ENCODE measurements around the gene SCT. TPM values are rescaled to one million over a fixed set of nuclear protein-coding genes. Genes with fewer than 3 reads are reported as not detected.

The SCT gene
- total and polyA plus RNA-seq, 2 donors (not counting 3 experiments of a cell fraction or from before 2014, with no cell fraction given): not detected

DNA sequence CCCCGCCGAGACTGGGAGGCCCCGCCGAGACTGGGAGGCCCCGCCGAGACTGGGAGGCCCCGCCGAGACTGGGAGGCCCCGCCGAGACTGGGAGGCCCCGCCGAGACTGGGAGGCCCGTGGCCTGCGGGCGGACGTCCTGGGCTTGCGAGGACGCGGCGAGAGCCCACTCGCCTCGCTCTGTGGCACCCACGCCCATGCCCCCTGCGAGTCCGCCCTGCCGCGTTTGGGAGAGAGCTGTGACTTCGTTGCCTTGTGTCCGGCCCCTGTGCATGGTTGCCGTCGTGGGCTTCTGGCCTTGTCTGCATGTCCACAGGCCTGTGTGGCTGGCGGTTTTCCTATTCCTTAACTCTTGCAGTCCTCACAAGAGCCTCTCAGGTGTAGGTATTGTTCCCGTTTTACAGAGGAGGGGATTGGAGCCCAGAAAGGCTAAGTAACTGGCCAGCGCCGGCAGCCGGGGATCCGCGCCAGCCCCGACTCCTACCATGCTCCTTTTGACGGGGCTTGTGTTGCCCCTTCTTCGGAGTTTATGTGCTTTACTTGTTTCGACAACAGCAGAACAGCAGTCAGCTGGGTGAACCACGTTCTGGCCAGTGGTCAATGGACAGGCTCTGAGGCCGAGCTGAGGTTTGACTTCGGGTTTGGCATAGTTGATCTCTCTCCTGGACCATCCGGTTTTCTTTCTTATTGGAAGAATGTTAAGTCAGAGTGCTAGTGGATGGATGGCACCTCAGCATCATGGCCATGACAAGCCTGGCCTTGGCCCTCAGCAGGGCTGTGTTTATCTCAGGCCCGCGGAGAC, 50.0 kb downstream of the SCT start:
- ChIA-PET CTCF (interaction anchor here (0.9 kb wide), 1 partner anchor 22 kb away, joined by 3 read pairs; no protein-coding TSS in a partner anchor), POLR2A (no interaction called here)
- dilution Hi-C loops (cut with MboI; ENCODE audit: extremely low pct_ligation_motif_present, low sequenced_read_pairs): no loop called here
- TF ChIP-seq POLR2AphosphoS5 (IDR thresholded peaks at IDR 0.05; ENCODE audit: insufficient read depth, low read depth, low read length): no peak
- no peak for TF ChIP-seq JUN (IDR thresholded peaks at IDR 0.05; ENCODE audit: borderline replicate concordance, insufficient read depth, insufficient read length, low read depth)
- TF ChIP-seq, protein P1, sequence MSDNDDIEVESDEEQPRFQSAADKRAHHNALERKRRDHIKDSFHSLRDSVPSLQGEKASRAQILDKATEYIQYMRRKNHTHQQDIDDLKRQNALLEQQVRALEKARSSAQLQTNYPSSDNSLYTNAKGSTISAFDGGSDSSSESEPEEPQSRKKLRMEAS (IDR thresholded peaks at IDR 0.05; ENCODE audit: insufficient read depth, insufficient read length): no peak
- TF ChIP-seq, protein P2, sequence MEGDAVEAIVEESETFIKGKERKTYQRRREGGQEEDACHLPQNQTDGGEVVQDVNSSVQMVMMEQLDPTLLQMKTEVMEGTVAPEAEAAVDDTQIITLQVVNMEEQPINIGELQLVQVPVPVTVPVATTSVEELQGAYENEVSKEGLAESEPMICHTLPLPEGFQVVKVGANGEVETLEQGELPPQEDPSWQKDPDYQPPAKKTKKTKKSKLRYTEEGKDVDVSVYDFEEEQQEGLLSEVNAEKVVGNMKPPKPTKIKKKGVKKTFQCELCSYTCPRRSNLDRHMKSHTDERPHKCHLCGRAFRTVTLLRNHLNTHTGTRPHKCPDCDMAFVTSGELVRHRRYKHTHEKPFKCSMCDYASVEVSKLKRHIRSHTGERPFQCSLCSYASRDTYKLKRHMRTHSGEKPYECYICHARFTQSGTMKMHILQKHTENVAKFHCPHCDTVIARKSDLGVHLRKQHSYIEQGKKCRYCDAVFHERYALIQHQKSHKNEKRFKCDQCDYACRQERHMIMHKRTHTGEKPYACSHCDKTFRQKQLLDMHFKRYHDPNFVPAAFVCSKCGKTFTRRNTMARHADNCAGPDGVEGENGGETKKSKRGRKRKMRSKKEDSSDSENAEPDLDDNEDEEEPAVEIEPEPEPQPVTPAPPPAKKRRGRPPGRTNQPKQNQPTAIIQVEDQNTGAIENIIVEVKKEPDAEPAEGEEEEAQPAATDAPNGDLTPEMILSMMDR (IDR thresholded peaks at IDR 0.05; ENCODE audit: extremely low read depth in 1 of 2, insufficient read depth in 1 of 2, low read depth in 1 of 2, low read length in 2 of 2): no peak
- TF ChIP-seq FOS (IDR thresholded peaks at IDR 0.05; ENCODE audit: borderline replicate concordance, insufficient read depth, low read length): no peak
- no peak for TF ChIP-seq EZH2 (IDR thresholded peaks at IDR 0.05; ENCODE audit: borderline replicate concordance, low read depth, low read length, severe bottlenecking)
- no peak for TF ChIP-seq MYC (IDR thresholded peaks at IDR 0.05; ENCODE audit: low read depth, low read length)
- TF ChIP-seq GATA2 (IDR thresholded peaks at IDR 0.05; ENCODE audit: insufficient read depth, insufficient read length, low read depth, low read length): no peak
- no peak for TF ChIP-seq POLR2A (IDR thresholded peaks at IDR 0.05; ENCODE audit: low read depth, low read length)
- peak; percentile 64 for FAIRE-seq
- Histone ChIP-seq H3K4me1 (ENCODE audit: control insufficient read depth, extremely low read depth, insufficient read depth, low read length) (peaks cover 14% of the 10 kb centered on the region), H3K4me3 (replicated peaks in 1 of 3; ENCODE audit: insufficient read depth in 1 of 3, low read depth in 1 of 3, low read length in 3 of 3) (peak overlapping the region; percentile 67 to 98 (median 79)), H3K36me3 (ENCODE audit: control insufficient read depth in 2 of 2, extremely low read depth in 1 of 2, insufficient read depth in 2 of 2, low read length in 2 of 2) (peaks cover 0 to 4% of the 10 kb centered on the region in 2 experiments), H3K9me3 (replicated peaks; ENCODE audit: control insufficient read depth, insufficient read depth, low read length) (no peaks in the 10 kb centered on the region), H3K27ac (ENCODE audit: insufficient read depth, low read depth, low read length) (peak overlapping the region; percentile 58), H3K4me2 (ENCODE audit: insufficient read depth, low read length) (peak overlapping the region; percentile 94), H3K9ac (replicated peaks; ENCODE audit: extremely low read depth, insufficient read depth, low read length) (peak overlapping the region; percentile 100), H2AFZ (ENCODE audit: low read depth, low read length) (no peak overlapping the region), H3K79me2 (ENCODE audit: control insufficient read depth, insufficient read depth, low read length) (peaks cover 52% of the 10 kb centered on the region), H3K27me3 (ENCODE audit: control insufficient read depth in 2 of 2, insufficient read depth in 2 of 2, low read length in 2 of 2) (peaks cover 8 to 10% of the 10 kb centered on the region in 2 experiments), H4K20me1 (replicated peaks; ENCODE audit: control insufficient read depth, extremely low read depth, insufficient read depth, low read length) (no peaks in the 10 kb centered on the region), H3K9me1 (replicated peaks; ENCODE audit: control insufficient read depth, extremely low read depth, insufficient read depth, low read length) (no peaks in the 10 kb centered on the region)
- intact Hi-C loops (cut with micrococcal nuclease): loop anchor here (5.0 kb wide), 1 partner anchor 35 kb away; no protein-coding TSS in a partner anchor
- DNase-seq (ENCODE audit: low read depth, low spot score): peak; percentile 15
- BruUV-seq (replicated peaks): no TSS peak

Other genes starting within 250 kb of the SCT start
- gene PKP3, start 233.0 kb downstream of the SCT start, total RNA-seq: 0.27 and 0.30 TPM in 2 replicates
- 0.33 and 0.59 TPM in 2 replicates for gene PKP3, start 233.0 kb downstream of the SCT start, polyA plus RNA-seq
- 51.9 and 52.3 TPM in 2 replicates for gene SIGIRR, start 212.2 kb downstream of the SCT start, total RNA-seq
- 70.9 and 104 TPM in 2 replicates for gene SIGIRR, start 212.2 kb downstream of the SCT start, polyA plus RNA-seq
- gene ANO9, start 185.2 kb downstream of the SCT start, total RNA-seq: 0.12 TPM in 1 of 2 replicates, not detected in the other
- 0.23 and 0.32 TPM in 2 replicates for gene ANO9, start 185.2 kb downstream of the SCT start, polyA plus RNA-seq
- 41.4 and 44.2 TPM in 2 replicates for gene PTDSS2, start 176.9 kb downstream of the SCT start, total RNA-seq
- 46.8 and 60.8 TPM in 2 replicates for gene PTDSS2, start 176.9 kb downstream of the SCT start, polyA plus RNA-seq
- 143 and 144 TPM in 2 replicates for gene RNH1, start 119.9 kb downstream of the SCT start, total RNA-seq
- gene RNH1, start 119.9 kb downstream of the SCT start, polyA plus RNA-seq: 198 and 276 TPM in 2 replicates
- gene HRAS, start 91.6 kb downstream of the SCT start, total RNA-seq: 103 TPM in 2 replicates
- gene HRAS, start 91.6 kb downstream of the SCT start, polyA plus RNA-seq: 105 and 109 TPM in 2 replicates
- gene LRRC56, start 89.7 kb downstream of the SCT start, total RNA-seq: 0.55 and 0.90 TPM in 2 replicates
- gene LRRC56, start 89.7 kb downstream of the SCT start, polyA plus RNA-seq: 0.47 and 0.64 TPM in 2 replicates
- gene LMNTD2, start 66.4 kb downstream of the SCT start, total RNA-seq: 1.8 and 2.1 TPM in 2 replicates
- 2.6 and 3.9 TPM in 2 replicates for gene LMNTD2, start 66.4 kb downstream of the SCT start, polyA plus RNA-seq
- 12.2 and 14.1 TPM in 2 replicates for gene RASSF7, start 66.2 kb downstream of the SCT start, total RNA-seq
- 19.9 and 27.9 TPM in 2 replicates for gene RASSF7, start 66.2 kb downstream of the SCT start, polyA plus RNA-seq
- gene PHRF1, start 50.7 kb downstream of the SCT start, total RNA-seq: 38.8 and 39.4 TPM in 2 replicates
- 14.2 and 14.8 TPM in 2 replicates for gene PHRF1, start 50.7 kb downstream of the SCT start, polyA plus RNA-seq
- 12.3 and 14.7 TPM in 2 replicates for gene IRF7, start 11.2 kb downstream of the SCT start, total RNA-seq
- 12.6 and 23.3 TPM in 2 replicates for gene IRF7, start 11.2 kb downstream of the SCT start, polyA plus RNA-seq
- gene CDHR5, start 2.2 kb downstream of the SCT start, total RNA-seq: not detected in 2 replicates
- gene CDHR5, start 2.2 kb downstream of the SCT start, polyA plus RNA-seq: not detected in 2 replicates
- gene DRD4, start 10.1 kb upstream of the SCT start, total RNA-seq: 0.24 TPM in 1 of 2 replicates, not detected in the other
- not detected in 2 replicates for gene DRD4, start 10.1 kb upstream of the SCT start, polyA plus RNA-seq
- gene DEAF1, start 68.0 kb upstream of the SCT start, total RNA-seq: 50.3 and 55.7 TPM in 2 replicates
- 43.6 and 45.5 TPM in 2 replicates for gene DEAF1, start 68.0 kb upstream of the SCT start, polyA plus RNA-seq
- 24.1 and 26.6 TPM in 2 replicates for gene TMEM80, start 68.6 kb upstream of the SCT start, total RNA-seq
- 17.9 and 21.2 TPM in 2 replicates for gene TMEM80, start 68.6 kb upstream of the SCT start, polyA plus RNA-seq
- gene EPS8L2, start 79.0 kb upstream of the SCT start, total RNA-seq: 6.0 and 12.5 TPM in 2 replicates
- gene EPS8L2, start 79.0 kb upstream of the SCT start, polyA plus RNA-seq: 5.2 and 5.9 TPM in 2 replicates
- 287 and 294 TPM in 2 replicates for gene TALDO1, start 120.3 kb upstream of the SCT start, total RNA-seq
- gene TALDO1, start 120.3 kb upstream of the SCT start, polyA plus RNA-seq: 184 and 211 TPM in 2 replicates
- gene GATD1, start 150.3 kb upstream of the SCT start, total RNA-seq: 78.5 and 83.1 TPM in 2 replicates
- gene GATD1, start 150.3 kb upstream of the SCT start, polyA plus RNA-seq: 70.6 and 90.8 TPM in 2 replicates
- gene CEND1, start 162.9 kb upstream of the SCT start, total RNA-seq: 0.40 and 0.83 TPM in 2 replicates
- gene CEND1, start 162.9 kb upstream of the SCT start, polyA plus RNA-seq: 0.15 and 0.27 TPM in 2 replicates
- gene SLC25A22, start 171.1 kb upstream of the SCT start, total RNA-seq: 24.9 and 29.3 TPM in 2 replicates
- 24.5 and 27.4 TPM in 2 replicates for gene SLC25A22, start 171.1 kb upstream of the SCT start, polyA plus RNA-seq
- 30.6 and 30.7 TPM in 2 replicates for gene PIDD1, start 178.1 kb upstream of the SCT start, total RNA-seq
- 28.2 and 41.0 TPM in 2 replicates for gene PIDD1, start 178.1 kb upstream of the SCT start, polyA plus RNA-seq
- 1,644 and 1,739 TPM in 2 replicates for gene RPLP2, start 182.8 kb upstream of the SCT start, total RNA-seq
- gene RPLP2, start 182.8 kb upstream of the SCT start, polyA plus RNA-seq: 1,579 and 3,225 TPM in 2 replicates
- gene PNPLA2, start 191.7 kb upstream of the SCT start, total RNA-seq: 75.6 and 83.0 TPM in 2 replicates
- gene PNPLA2, start 191.7 kb upstream of the SCT start, polyA plus RNA-seq: 73.1 and 80.3 TPM in 2 replicates
- 8.4 and 9.7 TPM in 2 replicates for gene CRACR2B, start 200.7 kb upstream of the SCT start, total RNA-seq
- 9.3 and 10.7 TPM in 2 replicates for gene CRACR2B, start 200.7 kb upstream of the SCT start, polyA plus RNA-seq
- 515 and 605 TPM in 2 replicates for gene CD151, start 205.8 kb upstream of the SCT start, total RNA-seq
- gene CD151, start 205.8 kb upstream of the SCT start, polyA plus RNA-seq: 1,090 and 1,522 TPM in 2 replicates
- 252 and 259 TPM in 2 replicates for gene POLR2L, start 215.3 kb upstream of the SCT start, total RNA-seq
- gene POLR2L, start 215.3 kb upstream of the SCT start, polyA plus RNA-seq: 146 and 173 TPM in 2 replicates
- gene TSPAN4, start 215.7 kb upstream of the SCT start, total RNA-seq: 86.5 and 114 TPM in 2 replicates
- 199 and 238 TPM in 2 replicates for gene TSPAN4, start 215.7 kb upstream of the SCT start, polyA plus RNA-seq

All from endothelial cell of umbilical vein (primary cell).